Lung (tissue), 12 donors: ENCODE results near the gene TNFSF10. TPM values are rescaled to one million over a fixed set of nuclear protein-coding genes. Genes with fewer than 3 reads are reported as not detected.
A peak's percentile ranks its signal among the peaks of the same experiment; 100 is the strongest.

ENCODE experiments used
- ATAC-seq: fragments of 200-7000 bp; cut with Tn5 transposase; one replicate; pipeline ENCODE4 v1.9.1; 2020; ENCODE audit warnings: moderate number of reproducible peaks; ENCODE audit not compliant: insufficient read depth, low FRiP score
- DNase-seq, 3 donors: peaks; one replicate each; pipeline ENCODE4 v3.0.0-alpha.2; 2013 to 2017
- H3K27ac ChIP-seq, 2 donors: one replicate each; pipeline ENCODE4 v1.5.1; 2013; ENCODE audit warnings: mild to moderate bottlenecking in 2 of 2, moderate library complexity in 2 of 2, control low read depth in 1 of 2, inconsistent platforms in 1 of 2, low read depth in 1 of 2, low read length in 1 of 2
- H3K27me3 ChIP-seq, 3 donors: one replicate each; pipeline ENCODE4 v1.5.1; 2013; ENCODE audit warnings: low read length in 2 of 3; ENCODE audit not compliant: control insufficient read depth in 3 of 3, insufficient read depth in 3 of 3
- H3K36me3 ChIP-seq, 4 donors: one replicate each; pipeline ENCODE4 v1.5.1; 2013; ENCODE audit warnings: low read length in 4 of 4, mild to moderate bottlenecking in 1 of 4, moderate library complexity in 1 of 4; ENCODE audit not compliant: control insufficient read depth in 4 of 4, insufficient read depth in 4 of 4
- H3K4me1 ChIP-seq, 5 donors: one replicate each; pipeline ENCODE4 v1.5.1; 2013; ENCODE audit warnings: low read length in 5 of 5, mild to moderate bottlenecking in 2 of 5, moderate library complexity in 1 of 5; ENCODE audit not compliant: control insufficient read depth in 5 of 5, insufficient read depth in 5 of 5
- H3K4me3 ChIP-seq: one replicate; pipeline ENCODE4 v1.5.1; 2013; ENCODE audit warnings: mild to moderate bottlenecking, control low read depth, moderate library complexity
- H3K9ac ChIP-seq, 2 donors: one replicate each; pipeline ENCODE4 v1.5.1; 2013; ENCODE audit warnings: low read length in 2 of 2, control low read depth in 1 of 2; ENCODE audit not compliant: insufficient read depth in 1 of 2
- H3K9me3 ChIP-seq, 4 donors: one replicate each; pipeline ENCODE4 v1.5.1; 2013; ENCODE audit warnings: low read length in 3 of 4, mild to moderate bottlenecking in 1 of 4, moderate library complexity in 1 of 4; ENCODE audit not compliant: control insufficient read depth in 4 of 4, insufficient read depth in 3 of 4
- WGBS, 2 donors: extraction: QIAGEN DNeasy Blood & Tissue Kit; methylation state at CpG; one replicate each; pipeline ENCODE4 v1.1.7; 2013; 5-methylcytosine and 5-hydroxymethylcytosine counted together
- polyA plus RNA-seq, 2 donors: library from polyadenylated mRNA; stranded (reverse); fragments of 200-250 nt; gene quantifications; one replicate each; pipeline ENCODE4 v1.2.1, GENCODE V29; 2013
- total RNA-seq, 2 donors: library from RNA; depleted of rRNA in 1 of 2; stranded (reverse); fragments of >200 nt in 1 of 2; gene quantifications; one replicate each; pipeline ENCODE4 v1.2.1, GENCODE V29; 2014 to 2021
- TF ChIP-seq, protein P1 (sequence below): IDR thresholded peaks from 2 replicates; pipeline ENCODE4 v1.5.1; 2012; ENCODE audit warnings: mild to moderate bottlenecking; ENCODE audit errors: control extremely low read depth, extremely low read depth
- donor health status: control.
- donor health status: control.
- donor health status: Bipolar disorder and iron deficiency.
- donor health status: healthy.
- donor health status: DM: yes; HTN: yes; CAD: no.

Gene TNFSF10
- total and polyA plus RNA-seq, 4 donors: 22.9 to 107 (median 60.0) TPM

DNA sequence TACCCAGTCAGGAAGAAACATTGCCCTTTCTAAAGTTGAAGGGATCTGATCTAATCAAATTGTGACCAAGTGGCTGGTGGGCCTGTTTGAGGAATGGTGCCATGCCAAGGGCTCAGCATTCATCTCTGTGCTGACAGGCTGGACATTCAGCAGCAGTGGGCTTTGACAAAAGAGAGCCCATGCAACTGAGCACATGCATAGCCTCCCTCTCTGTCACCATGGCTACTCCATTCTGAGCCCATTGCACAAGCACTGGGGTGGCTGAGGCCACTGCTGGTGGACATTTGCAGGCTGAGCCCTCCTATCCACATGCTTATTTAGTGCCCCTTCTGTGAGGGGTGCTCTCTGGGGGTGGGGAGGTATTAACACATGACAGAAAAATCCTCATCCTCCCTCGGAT lies 28.6 kb upstream of the TNFSF10 start:
- TF ChIP-seq, protein P1, sequence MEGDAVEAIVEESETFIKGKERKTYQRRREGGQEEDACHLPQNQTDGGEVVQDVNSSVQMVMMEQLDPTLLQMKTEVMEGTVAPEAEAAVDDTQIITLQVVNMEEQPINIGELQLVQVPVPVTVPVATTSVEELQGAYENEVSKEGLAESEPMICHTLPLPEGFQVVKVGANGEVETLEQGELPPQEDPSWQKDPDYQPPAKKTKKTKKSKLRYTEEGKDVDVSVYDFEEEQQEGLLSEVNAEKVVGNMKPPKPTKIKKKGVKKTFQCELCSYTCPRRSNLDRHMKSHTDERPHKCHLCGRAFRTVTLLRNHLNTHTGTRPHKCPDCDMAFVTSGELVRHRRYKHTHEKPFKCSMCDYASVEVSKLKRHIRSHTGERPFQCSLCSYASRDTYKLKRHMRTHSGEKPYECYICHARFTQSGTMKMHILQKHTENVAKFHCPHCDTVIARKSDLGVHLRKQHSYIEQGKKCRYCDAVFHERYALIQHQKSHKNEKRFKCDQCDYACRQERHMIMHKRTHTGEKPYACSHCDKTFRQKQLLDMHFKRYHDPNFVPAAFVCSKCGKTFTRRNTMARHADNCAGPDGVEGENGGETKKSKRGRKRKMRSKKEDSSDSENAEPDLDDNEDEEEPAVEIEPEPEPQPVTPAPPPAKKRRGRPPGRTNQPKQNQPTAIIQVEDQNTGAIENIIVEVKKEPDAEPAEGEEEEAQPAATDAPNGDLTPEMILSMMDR: no peak
- Histone ChIP-seq H3K4me1 (no peaks in the 10 kb centered on the region), H3K9ac (no peak overlapping the region), H3K9me3 (no peaks in the 10 kb centered on the region), H3K36me3 (no peaks in the 10 kb centered on the region), H3K4me3 (no peak overlapping the region), H3K27me3 (no peaks in the 10 kb centered on the region), H3K27ac (no peak overlapping the region)
- ATAC-seq (no peak), DNase-seq (no peak)
- WGBS, 2 donors: 94 to 100% methylated on average over 1 of the region's 1 CpG

DNA sequence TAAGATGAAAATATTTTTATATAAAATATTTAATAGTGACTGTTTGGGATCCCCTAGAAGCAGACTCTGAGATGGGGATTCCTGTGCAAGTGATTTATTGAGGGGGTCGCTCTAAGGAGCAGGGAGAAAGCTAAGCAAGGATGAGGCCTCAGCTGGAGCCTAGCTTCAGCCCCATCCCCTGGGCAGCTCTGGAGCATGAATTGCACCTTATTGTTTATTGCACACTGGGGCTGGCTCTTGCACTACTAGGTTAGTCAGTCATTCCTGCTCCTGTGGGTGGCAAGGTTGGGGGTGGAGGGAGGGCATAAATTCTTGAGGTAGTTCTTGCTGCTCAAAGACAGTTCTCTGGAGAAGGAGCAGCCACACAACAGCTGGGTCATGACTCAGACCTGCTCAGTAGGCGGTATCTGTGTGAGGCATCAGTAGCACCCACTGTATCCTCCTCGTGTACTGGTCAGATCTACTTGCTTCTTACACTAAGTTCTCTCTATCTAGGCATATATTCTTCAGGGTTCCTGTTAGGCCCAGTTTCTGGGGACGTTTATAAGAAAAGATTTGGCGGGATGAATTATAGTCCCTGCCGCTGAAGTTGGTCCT lies 27.2 kb upstream of the TNFSF10 start:
- Histone ChIP-seq H3K4me3 (no peak overlapping the region), H3K27ac (no peak overlapping the region), H3K4me1 (peaks cover 0 to 2% (median 0%) of the 10 kb centered on the region in 5 donors), H3K36me3 (no peaks in the 10 kb centered on the region), H3K9me3 (no peaks in the 10 kb centered on the region), H3K9ac (no peak overlapping the region), H3K27me3 (no peaks in the 10 kb centered on the region)
- no peak for ATAC-seq
- TF ChIP-seq, protein P1: no peak
- DNase-seq: no peak
- 76 to 80% methylated on average over 6 of the region's 6 CpGs for WGBS, 2 donors

DNA sequence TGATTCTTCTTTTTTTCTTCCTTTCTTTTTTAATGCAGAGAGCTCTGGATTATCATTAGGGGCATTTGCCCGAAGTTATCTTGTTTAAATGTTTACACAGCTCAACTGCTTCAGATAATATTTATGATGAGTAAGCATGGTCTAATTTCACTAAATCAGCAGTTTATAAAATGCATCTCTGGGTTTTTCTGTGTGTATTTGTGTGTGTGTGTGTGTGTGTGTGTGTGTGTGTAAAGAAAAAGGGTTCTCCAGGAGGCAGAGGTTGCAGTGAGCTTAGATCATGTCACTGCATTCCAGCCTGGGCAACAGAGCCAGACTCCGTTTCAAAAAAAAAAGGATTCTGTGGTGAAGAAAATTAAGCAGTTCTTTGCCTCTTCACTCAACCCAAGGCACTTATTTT lies 25.9 kb upstream of the TNFSF10 start:
- Histone ChIP-seq H3K4me1 (peaks cover 0 to 2% (median 0%) of the 10 kb centered on the region in 5 donors), H3K27me3 (no peaks in the 10 kb centered on the region), H3K4me3 (no peak overlapping the region), H3K27ac (no peak overlapping the region), H3K9me3 (no peaks in the 10 kb centered on the region), H3K9ac (no peak overlapping the region), H3K36me3 (no peaks in the 10 kb centered on the region)
- 49 to 74% methylated on average over 2 of the region's 2 CpGs for WGBS, 2 donors
- ATAC-seq: no peak
- peak in 2 of 3 donors; percentile 13 to 17 for DNase-seq
- TF ChIP-seq, protein P1: no peak
